Activated T-helper 2 cell treated with anti-CD3 and anti-CD28 coated beads, Interferon-gamma antibody, Interleukin-2, Interleukin-4, amounts not matched to agents 10 μg/mL and 5 μg/mL and 100 μg/mL, durations not matched to agents 14 hours and 24 hours and 36 hours (primary cell): ENCODE results near the gene OAF. TPM values are rescaled to one million over a fixed set of nuclear protein-coding genes. Genes with fewer than 3 reads are reported as not detected.

ENCODE experiments used
- DNase-seq: peaks from one replicate; pipeline ENCODE4 v3.0.0; 2021; ENCODE audit warnings: low spot score
- H3K27ac Mint-ChIP-seq: one replicate; pipeline ENCODE4 v1.8.0; 2021; ENCODE audit warnings: mixed read lengths
- H3K27me3 Mint-ChIP-seq: one replicate; pipeline ENCODE4 v1.8.0; 2021; ENCODE audit warnings: low read depth, mixed read lengths
- H3K36me3 Mint-ChIP-seq: one replicate; pipeline ENCODE4 v1.8.0; 2021; ENCODE audit warnings: low read depth, mixed read lengths
- H3K4me1 Mint-ChIP-seq: one replicate; pipeline ENCODE4 v1.8.0; 2021; ENCODE audit warnings: low read depth, mixed read lengths
- H3K4me3 Mint-ChIP-seq: one replicate; pipeline ENCODE4 v1.8.0; 2021; ENCODE audit warnings: low read depth, mild to moderate bottlenecking, moderate library complexity, mixed read lengths
- H3K9me3 Mint-ChIP-seq: one replicate; pipeline ENCODE4 v1.8.0; 2021; ENCODE audit warnings: mixed read lengths
- intact Hi-C: fragments of 100-400 bp; cut with micrococcal nuclease; formaldehyde crosslinking; loops from one replicate; pipeline ENCODE4 v1.15.1; 2023
- total RNA-seq: library from RNA; stranded (reverse); gene quantifications from 2 replicates; pipeline ENCODE4 v1.2.3, GENCODE V29; 2022

The OAF gene
- total RNA-seq, 1 donor from 2014 or later: 2.9 TPM

DNA sequence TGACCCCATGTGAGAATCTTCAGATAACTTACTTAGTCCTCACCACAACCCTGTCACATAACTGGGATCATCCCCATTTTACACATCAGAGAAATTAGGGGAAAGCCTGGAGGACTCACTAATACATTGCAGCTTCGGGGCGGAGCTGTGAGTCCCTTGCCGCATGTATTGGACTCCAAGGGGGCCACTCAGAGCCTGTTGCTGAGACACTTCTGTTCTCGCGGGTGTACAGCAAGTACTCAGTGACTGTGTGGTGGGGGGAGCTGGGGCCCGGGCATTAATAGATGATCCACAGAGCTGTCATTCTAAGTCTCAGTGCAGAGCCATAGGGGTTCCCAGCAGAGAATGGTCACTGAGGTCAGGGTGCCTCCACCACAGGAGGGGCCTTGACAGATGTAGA, 13.5 kb downstream of the OAF start:
- Mint-ChIP-seq H3K9me3 (no peaks in the 10 kb centered on the region), H3K4me1 (peaks cover 6% of the 10 kb centered on the region), H3K36me3 (no peaks in the 10 kb centered on the region), H3K4me3 (no peak overlapping the region), H3K27me3 (peaks cover 19% of the 10 kb centered on the region), H3K27ac (no peak overlapping the region)
- no peak for DNase-seq
- intact Hi-C loops: no loop called here

DNA sequence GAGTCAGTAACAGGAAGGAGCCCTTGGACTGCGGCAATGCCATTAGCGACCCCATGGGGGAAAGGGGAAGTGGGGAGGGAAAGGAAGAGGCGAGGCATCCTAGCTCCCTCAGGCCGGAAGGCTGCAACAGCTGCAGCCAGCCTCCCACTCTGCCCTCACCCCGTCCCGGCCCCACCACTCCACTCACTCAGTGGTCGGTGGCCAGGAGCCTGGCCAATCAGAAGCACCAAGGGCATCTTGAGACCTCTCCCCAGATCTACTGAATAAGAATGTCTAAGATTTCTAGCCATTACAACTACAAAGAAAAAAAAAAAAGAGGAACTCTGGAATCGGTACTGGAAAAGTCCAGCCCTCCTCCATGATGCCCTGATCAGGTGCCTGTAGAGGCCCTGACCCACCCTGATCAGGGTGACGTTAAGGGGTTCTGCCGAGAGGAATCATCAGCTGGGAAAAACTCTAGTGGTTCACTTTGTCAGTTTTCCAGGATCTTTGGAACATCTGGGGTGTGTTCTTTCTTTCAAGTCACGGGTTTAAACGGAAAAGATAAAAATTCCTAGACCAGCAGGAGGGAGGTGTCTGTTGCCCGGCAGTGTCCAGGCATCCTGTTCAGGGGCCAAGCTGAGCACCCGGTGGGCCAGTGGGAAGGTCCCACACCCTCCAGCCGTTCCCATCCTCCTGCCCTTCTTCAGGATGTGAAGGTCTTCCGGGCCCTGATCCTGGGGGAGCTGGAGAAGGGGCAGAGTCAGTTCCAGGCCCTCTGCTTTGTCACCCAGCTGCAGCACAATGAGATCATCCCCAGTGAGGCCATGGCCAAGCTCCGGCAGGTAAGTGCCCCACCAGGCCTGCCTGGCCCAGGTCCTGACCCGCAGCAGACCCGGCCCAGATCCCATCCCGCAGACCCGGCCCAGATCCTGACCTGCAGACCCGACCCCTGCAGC, 14.4 kb downstream of the OAF start:
- peaks cover 6% of the 10 kb centered on the region for H3K4me1 Mint-ChIP-seq
- H3K27ac Mint-ChIP-seq: no peak overlapping the region
- peaks cover 20% of the 10 kb centered on the region for H3K27me3 Mint-ChIP-seq
- intact Hi-C loops: no loop called here
- no peaks in the 10 kb centered on the region for H3K9me3 Mint-ChIP-seq
- no peaks in the 10 kb centered on the region for H3K36me3 Mint-ChIP-seq
- H3K4me3 Mint-ChIP-seq: no peak overlapping the region
- DNase-seq: no peak

- H3K27ac Mint-ChIP-seq: no peak overlapping the region
- H3K4me3 Mint-ChIP-seq: no peak overlapping the region
- intact Hi-C loops: no loop called here
Measured at GRCh38 chr11:120226242-120226641, 15.4 kb downstream of the OAF start.

DNA sequence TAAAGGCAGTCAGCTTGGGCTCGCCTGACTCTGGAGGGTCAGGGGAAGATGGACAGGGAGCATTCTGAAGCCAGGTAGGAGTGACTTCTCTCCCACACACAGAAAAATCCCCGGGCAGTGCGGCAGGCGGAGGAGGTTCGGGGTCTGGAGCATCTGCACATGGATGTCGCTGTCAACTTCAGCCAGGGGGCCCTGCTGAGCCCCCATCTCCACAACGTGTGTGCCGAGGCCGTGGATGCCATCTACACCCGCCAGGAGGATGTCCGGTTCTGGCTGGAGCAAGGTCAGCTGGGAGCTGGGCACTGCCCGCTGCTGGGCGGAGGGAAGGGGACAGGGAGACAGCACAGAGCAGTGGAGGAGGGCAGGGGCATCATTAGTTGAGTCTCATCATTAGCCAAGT, 15.9 kb downstream of the OAF start:
- Mint-ChIP-seq H3K4me3 (no peak overlapping the region), H3K4me1 (no peaks in the 10 kb centered on the region), H3K36me3 (no peaks in the 10 kb centered on the region), H3K27me3 (peaks cover 17% of the 10 kb centered on the region), H3K9me3 (no peaks in the 10 kb centered on the region), H3K27ac (no peak overlapping the region)
- DNase-seq: no peak
- intact Hi-C loops: no loop called here

More at GRCh38 chr11:120226242-120226641, 15.4 kb downstream of the OAF start:
- DNase-seq: no peak
- Mint-ChIP-seq H3K9me3 (no peaks in the 10 kb centered on the region), H3K36me3 (no peaks in the 10 kb centered on the region), H3K27me3 (peaks cover 17% of the 10 kb centered on the region), H3K4me1 (peaks cover 4% of the 10 kb centered on the region)

DNA sequence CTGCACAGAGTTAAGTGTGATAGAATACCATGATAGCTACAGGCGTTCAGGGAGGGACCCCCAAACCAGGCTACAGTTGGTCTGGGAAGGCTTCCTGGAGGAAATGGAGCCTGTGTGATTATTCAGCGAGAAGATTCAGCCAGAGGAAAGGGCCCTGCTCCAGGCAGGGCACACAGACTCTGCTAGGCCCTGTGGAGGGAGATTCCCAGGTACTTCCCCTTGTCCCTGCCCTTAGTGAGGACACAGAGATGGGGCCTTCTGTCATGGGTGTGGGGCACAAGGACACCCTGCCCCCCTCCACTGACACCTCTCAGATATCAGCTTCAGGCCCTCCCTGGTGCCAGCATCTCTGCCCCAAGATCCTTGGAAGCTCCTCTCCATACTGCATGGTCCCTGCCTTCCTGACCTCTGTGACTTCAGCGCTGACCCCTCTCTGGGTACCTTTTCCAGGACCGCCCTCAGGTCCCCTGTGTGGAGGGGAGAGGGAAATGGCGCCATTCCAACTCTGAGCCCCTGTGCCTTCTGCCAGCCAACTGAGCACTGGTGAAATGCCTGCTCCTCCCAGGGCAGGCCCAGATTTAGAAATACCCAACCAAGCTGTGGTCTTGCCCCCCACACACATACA, 16.5 kb downstream of the OAF start:
- H3K36me3 Mint-ChIP-seq: no peaks in the 10 kb centered on the region
- no peaks in the 10 kb centered on the region for H3K9me3 Mint-ChIP-seq
- peaks cover 17% of the 10 kb centered on the region for H3K27me3 Mint-ChIP-seq
- no peak for DNase-seq
- no peaks in the 10 kb centered on the region for H3K4me1 Mint-ChIP-seq
- no peak overlapping the region for H3K27ac Mint-ChIP-seq
- intact Hi-C loops: no loop called here
- no peak overlapping the region for H3K4me3 Mint-ChIP-seq

- no peak for DNase-seq
- H3K36me3 Mint-ChIP-seq: no peaks in the 10 kb centered on the region
- no peak overlapping the region for H3K4me3 Mint-ChIP-seq
- H3K4me1 Mint-ChIP-seq: no peaks in the 10 kb centered on the region
- no peaks in the 10 kb centered on the region for H3K9me3 Mint-ChIP-seq
- H3K27ac Mint-ChIP-seq: no peak overlapping the region
- peaks cover 14% of the 10 kb centered on the region for H3K27me3 Mint-ChIP-seq
- intact Hi-C loops: no loop called here
Measured at GRCh38 chr11:120228794-120229384, 18.1 kb downstream of the OAF start.

DNA sequence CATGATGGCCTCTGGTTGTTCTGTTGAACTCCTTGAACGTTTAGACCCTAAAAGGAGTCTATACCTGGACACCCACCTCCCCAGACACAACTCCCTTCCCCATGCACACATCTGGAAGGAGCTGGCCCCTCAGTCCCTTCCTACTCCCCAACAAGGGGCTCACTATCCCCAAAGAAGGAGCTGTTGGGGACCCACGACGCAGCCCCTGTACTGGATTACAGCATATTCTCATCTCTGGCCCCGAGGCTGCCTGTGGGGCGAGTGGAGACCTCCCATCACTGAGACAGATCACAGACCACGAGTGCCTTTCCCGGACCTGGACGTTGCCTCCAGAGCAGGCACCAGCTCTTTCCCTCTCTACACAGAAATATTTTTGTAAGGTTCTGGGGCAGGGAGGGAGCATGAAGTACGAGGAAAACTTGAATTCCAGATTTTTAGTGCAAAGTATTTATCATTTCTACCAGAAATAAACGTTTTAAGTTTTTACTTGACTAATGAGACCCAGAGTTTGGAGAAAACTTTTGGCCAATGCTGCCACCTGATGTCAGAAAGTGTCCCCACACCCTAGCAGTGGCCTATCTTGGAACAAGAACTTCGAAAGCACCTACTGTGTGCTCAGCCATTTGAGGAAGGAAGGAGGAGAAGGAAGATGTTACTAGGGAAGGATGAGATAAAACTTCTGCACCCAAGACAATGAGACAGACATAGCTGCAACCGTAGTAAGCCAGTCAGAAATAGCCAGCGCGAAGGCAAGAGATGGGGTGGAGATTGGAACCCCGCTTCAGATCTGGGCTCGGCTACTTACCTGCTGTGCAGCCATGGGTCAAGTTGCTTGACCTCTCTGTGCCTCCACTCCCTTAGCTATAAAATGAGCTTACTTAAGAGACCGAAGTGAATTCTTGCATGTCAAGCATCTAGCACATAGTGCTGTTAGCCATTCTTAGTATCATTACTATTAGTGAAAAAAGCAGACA, 18.9 kb downstream of the OAF start:
- no peak overlapping the region for H3K27ac Mint-ChIP-seq
- H3K4me3 Mint-ChIP-seq: no peak overlapping the region
- peaks cover 14% of the 10 kb centered on the region for H3K27me3 Mint-ChIP-seq
- no peaks in the 10 kb centered on the region for H3K4me1 Mint-ChIP-seq
- no peaks in the 10 kb centered on the region for H3K9me3 Mint-ChIP-seq
- H3K36me3 Mint-ChIP-seq: no peaks in the 10 kb centered on the region
- intact Hi-C loops: loop anchor here (2.0 kb wide), 1 partner anchor 57 kb away; no protein-coding TSS in a partner anchor
- no peak for DNase-seq

GRCh38 chr11:120230433-120231071, 19.7 kb downstream of the OAF start:
- Mint-ChIP-seq H3K27ac (no peak overlapping the region), H3K9me3 (no peaks in the 10 kb centered on the region), H3K27me3 (peaks cover 15% of the 10 kb centered on the region), H3K4me3 (no peak overlapping the region), H3K36me3 (no peaks in the 10 kb centered on the region), H3K4me1 (no peaks in the 10 kb centered on the region)
- intact Hi-C loops: loop anchor here (2.0 kb wide), 1 partner anchor 58 kb away; no protein-coding TSS in a partner anchor
- DNase-seq: no peak

DNA sequence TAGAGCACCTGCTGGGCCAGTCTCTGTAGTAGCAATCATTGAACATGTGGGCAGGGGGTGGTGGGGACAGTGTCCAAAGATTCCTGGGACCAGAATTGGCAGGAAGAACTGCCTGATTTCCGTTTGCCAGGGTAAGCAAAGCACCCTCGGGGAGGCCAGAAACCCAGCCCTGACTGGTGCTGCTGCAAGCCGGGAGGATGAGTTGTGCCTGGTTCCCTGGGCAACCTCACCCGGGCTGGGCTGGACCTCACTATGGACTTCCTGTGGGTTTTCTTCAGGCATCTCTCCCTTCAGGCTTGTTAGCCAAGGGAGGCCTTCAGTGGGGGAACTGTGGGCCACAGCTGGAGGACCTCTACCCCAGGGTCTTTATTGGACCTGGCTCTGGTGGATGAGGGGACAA, 21.1 kb downstream of the OAF start:
- Mint-ChIP-seq H3K27me3 (peaks cover 23% of the 10 kb centered on the region), H3K4me1 (no peaks in the 10 kb centered on the region), H3K36me3 (no peaks in the 10 kb centered on the region), H3K4me3 (no peak overlapping the region), H3K27ac (no peak overlapping the region), H3K9me3 (no peaks in the 10 kb centered on the region)
- no peak for DNase-seq
- intact Hi-C loops: loop anchor here (2.0 kb wide), 1 partner anchor 59 kb away; no protein-coding TSS in a partner anchor

GRCh38 chr11:120233207-120233803, 22.5 kb downstream of the OAF start:
- H3K36me3 Mint-ChIP-seq: no peaks in the 10 kb centered on the region
- no peak for DNase-seq
- peaks cover 34% of the 10 kb centered on the region for H3K27me3 Mint-ChIP-seq
- H3K4me3 Mint-ChIP-seq: no peak overlapping the region
- H3K9me3 Mint-ChIP-seq: no peaks in the 10 kb centered on the region
- intact Hi-C loops: no loop called here
- no peak overlapping the region for H3K27ac Mint-ChIP-seq
- H3K4me1 Mint-ChIP-seq: no peaks in the 10 kb centered on the region

- no peaks in the 10 kb centered on the region for H3K9me3 Mint-ChIP-seq
- DNase-seq: peak; percentile 47
Measured at GRCh38 chr11:120235024-120235628, 24.3 kb downstream of the OAF start.

More at GRCh38 chr11:120235024-120235628, 24.3 kb downstream of the OAF start:
- Mint-ChIP-seq H3K36me3 (no peaks in the 10 kb centered on the region), H3K27ac (no peak overlapping the region), H3K4me3 (no peak overlapping the region), H3K27me3 (peaks cover 43% of the 10 kb centered on the region), H3K4me1 (no peaks in the 10 kb centered on the region)
- intact Hi-C loops: loop anchor here (1.0 kb wide), 1 partner anchor 68 kb away; no protein-coding TSS in a partner anchor
